Natural killer cell (primary cell): Measurements from ENCODE around the gene KLHL13. TPM values are rescaled to one million over a fixed set of nuclear protein-coding genes. Genes with fewer than 3 reads are reported as not detected.

ENCODE experiments used
- ATAC-seq, 3 donors: fragments of 150-1000 bp in 2 of 3; fragments of 200-7000 bp in 1 of 3; cut with Tn5 transposase; 1 replicate in 1 of 3; 2 replicates in 2 of 3; pipeline ENCODE4 v1.10.0; 2021; ENCODE audit warnings: mild to moderate bottlenecking in 2 of 3, moderate library complexity in 2 of 3
- DNase-seq, 2 donors: peaks; one replicate each; pipeline versions ENCODE4 v3.0.0 to v3.0.0-alpha.2; 2013 to 2021; ENCODE audit warnings: mixed read lengths in 1 of 2
- H3K27ac ChIP-seq: one replicate; pipeline ENCODE4 v1.5.1; 2013; ENCODE audit warnings: mild to moderate bottlenecking, low read length
- H3K27me3 ChIP-seq: one replicate; pipeline ENCODE4 v1.6.1; 2013; ENCODE audit warnings: low read length; ENCODE audit not compliant: control insufficient read depth, insufficient read depth
- H3K36me3 ChIP-seq: one replicate; pipeline ENCODE4 v1.6.1; 2013; ENCODE audit warnings: low read length; ENCODE audit not compliant: control insufficient read depth, insufficient read depth
- H3K4me1 ChIP-seq: one replicate; pipeline ENCODE4 v1.6.1; 2013; ENCODE audit warnings: low read length; ENCODE audit not compliant: control insufficient read depth, insufficient read depth
- H3K4me3 ChIP-seq: one replicate; pipeline ENCODE4 v1.5.1; 2013; ENCODE audit warnings: low read length
- H3K9me3 ChIP-seq: one replicate; pipeline ENCODE4 v1.6.1; 2013; ENCODE audit warnings: low read length; ENCODE audit not compliant: control insufficient read depth, insufficient read depth
- H3K27ac Mint-ChIP-seq, 2 donors: one replicate each; pipeline ENCODE4 v1.8.0; 2022; ENCODE audit warnings: mild to moderate bottlenecking in 2 of 2, mixed read lengths in 2 of 2, moderate library complexity in 1 of 2
- H3K27me3 Mint-ChIP-seq, 2 donors: one replicate each; pipeline ENCODE4 v1.8.0; 2022; ENCODE audit warnings: low read depth in 2 of 2, mixed read lengths in 2 of 2
- H3K36me3 Mint-ChIP-seq: one replicate; pipeline ENCODE4 v1.8.0; 2022; ENCODE audit warnings: mixed read lengths
- H3K4me1 Mint-ChIP-seq, 2 donors: one replicate each; pipeline ENCODE4 v1.8.0; 2022; ENCODE audit warnings: mixed read lengths in 2 of 2
- H3K4me3 Mint-ChIP-seq: one replicate; pipeline ENCODE4 v1.8.0; 2022; ENCODE audit warnings: mild to moderate bottlenecking, moderate library complexity, mixed read lengths
- H3K9me3 Mint-ChIP-seq, 2 donors: one replicate each; pipeline ENCODE4 v1.8.0; 2022; ENCODE audit warnings: mixed read lengths in 2 of 2
- WGBS: methylation state at CpG from one replicate; pipeline ENCODE4 v1.1.7; 2013; ENCODE audit warnings: missing lambda C conversion rate; ENCODE audit not compliant: insufficient coverage; 5-methylcytosine and 5-hydroxymethylcytosine counted together
- intact Hi-C: fragments of 100-400 bp; cut with micrococcal nuclease; formaldehyde crosslinking; loops from one replicate; pipeline ENCODE4 v1.14.2; 2022
- total RNA-seq, 4 donors: library from RNA; stranded (reverse); fragments of 120-200 nt in 1 of 4; gene quantifications; one replicate each; pipeline versions ENCODE4 v1.2.3 to v1.2.4, GENCODE V29; 2013 to 2022
- TF ChIP-seq, protein P1 (sequence below): fragments of 200-600 bp; IDR thresholded peaks from one replicate; pipeline ENCODE4 v1.8.0; 2022; ENCODE audit warnings: antibody characterized with exemption

The KLHL13 gene
- total RNA-seq, 3 donors from 2014 or later (not counting 1 experiment from before 2014, with no cell fraction given): 0.11 to 0.73 (median 0.16) TPM

DNA sequence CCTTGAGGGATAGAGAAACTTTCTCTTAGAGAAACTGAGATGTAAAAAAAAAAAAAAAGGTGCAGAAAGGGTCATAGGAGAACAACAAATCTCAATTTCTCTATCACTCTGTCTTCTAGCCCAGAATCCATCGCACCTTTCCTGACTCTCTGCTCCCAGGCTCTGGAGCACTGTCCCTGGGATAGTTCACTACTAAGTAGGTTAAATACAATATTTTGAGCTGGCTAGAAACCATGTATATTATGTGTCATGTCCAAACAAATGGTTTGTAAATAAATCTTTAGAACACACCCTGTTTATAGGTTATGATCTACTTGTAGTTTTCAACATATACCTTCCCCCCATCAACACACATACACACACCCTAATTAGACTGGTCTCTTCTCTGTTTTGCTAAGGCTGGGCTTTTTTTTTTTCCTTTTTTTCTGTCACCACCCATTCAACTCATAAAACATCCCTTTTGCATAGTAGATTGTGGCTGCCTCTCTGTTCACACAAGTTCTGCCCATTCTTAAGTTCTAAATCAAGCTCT is 124.4 kb downstream of the KLHL13 start:
- H3K9me3 Mint-ChIP-seq: no peaks in the 10 kb centered on the region

DNA sequence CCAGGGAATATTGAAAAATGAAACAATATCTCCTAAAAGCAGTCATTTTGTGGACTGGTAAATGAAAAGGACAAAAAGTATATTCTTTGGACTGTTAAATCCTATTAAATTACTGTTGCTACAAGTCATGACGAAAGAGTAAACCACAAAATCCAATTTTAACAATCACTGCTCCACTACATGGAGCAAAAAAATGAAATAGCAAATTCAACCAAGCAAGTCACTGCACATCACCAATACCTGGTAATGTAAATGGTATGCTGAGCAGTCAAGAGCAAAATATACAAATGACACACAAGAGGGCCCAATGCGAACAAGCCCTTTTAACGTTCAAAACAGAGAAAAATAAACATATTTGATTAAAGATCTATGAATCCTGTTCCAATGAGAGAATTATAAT is 126.2 kb downstream of the KLHL13 start:
- H3K27ac ChIP-seq: no peak overlapping the region
- TF ChIP-seq, protein P1, sequence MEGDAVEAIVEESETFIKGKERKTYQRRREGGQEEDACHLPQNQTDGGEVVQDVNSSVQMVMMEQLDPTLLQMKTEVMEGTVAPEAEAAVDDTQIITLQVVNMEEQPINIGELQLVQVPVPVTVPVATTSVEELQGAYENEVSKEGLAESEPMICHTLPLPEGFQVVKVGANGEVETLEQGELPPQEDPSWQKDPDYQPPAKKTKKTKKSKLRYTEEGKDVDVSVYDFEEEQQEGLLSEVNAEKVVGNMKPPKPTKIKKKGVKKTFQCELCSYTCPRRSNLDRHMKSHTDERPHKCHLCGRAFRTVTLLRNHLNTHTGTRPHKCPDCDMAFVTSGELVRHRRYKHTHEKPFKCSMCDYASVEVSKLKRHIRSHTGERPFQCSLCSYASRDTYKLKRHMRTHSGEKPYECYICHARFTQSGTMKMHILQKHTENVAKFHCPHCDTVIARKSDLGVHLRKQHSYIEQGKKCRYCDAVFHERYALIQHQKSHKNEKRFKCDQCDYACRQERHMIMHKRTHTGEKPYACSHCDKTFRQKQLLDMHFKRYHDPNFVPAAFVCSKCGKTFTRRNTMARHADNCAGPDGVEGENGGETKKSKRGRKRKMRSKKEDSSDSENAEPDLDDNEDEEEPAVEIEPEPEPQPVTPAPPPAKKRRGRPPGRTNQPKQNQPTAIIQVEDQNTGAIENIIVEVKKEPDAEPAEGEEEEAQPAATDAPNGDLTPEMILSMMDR: no peak
- no peaks in the 10 kb centered on the region for H3K36me3 Mint-ChIP-seq
- intact Hi-C loops: no loop called here
- H3K4me3 ChIP-seq: no peak overlapping the region
- H3K9me3 ChIP-seq: no peaks in the 10 kb centered on the region
- H3K27me3 Mint-ChIP-seq: no peaks in the 10 kb centered on the region
- ATAC-seq (no peak), DNase-seq (no peak)
- H3K4me1 Mint-ChIP-seq: no peaks in the 10 kb centered on the region
- H3K27ac Mint-ChIP-seq: no peak overlapping the region
- no peaks in the 10 kb centered on the region for H3K27me3 ChIP-seq
- no peaks in the 10 kb centered on the region for H3K9me3 Mint-ChIP-seq
- H3K36me3 ChIP-seq: no peaks in the 10 kb centered on the region
- no CpG with 5 or more reads among the region's 3 CpGs for WGBS
- H3K4me1 ChIP-seq: no peaks in the 10 kb centered on the region
- H3K4me3 Mint-ChIP-seq: no peak overlapping the region

More for the DNA sequence above, 124.4 kb downstream of the KLHL13 start:
- TF ChIP-seq, protein P1: no peak
- intact Hi-C loops: no loop called here
- H3K27me3 ChIP-seq: no peaks in the 10 kb centered on the region
- no CpG with 5 or more reads among the region's 1 CpG for WGBS
- Mint-ChIP-seq H3K36me3 (no peaks in the 10 kb centered on the region), H3K4me1 (no peaks in the 10 kb centered on the region), H3K27ac (no peak overlapping the region), H3K27me3 (peaks cover 0 to 7% of the 10 kb centered on the region in 2 donors), H3K4me3 (no peak overlapping the region)
- no peak overlapping the region for H3K27ac ChIP-seq
- H3K9me3 ChIP-seq: no peaks in the 10 kb centered on the region
- ATAC-seq (no peak), DNase-seq (no peak)
- H3K4me3 ChIP-seq: no peak overlapping the region
- no peaks in the 10 kb centered on the region for H3K4me1 ChIP-seq
- no peaks in the 10 kb centered on the region for H3K36me3 ChIP-seq

DNA sequence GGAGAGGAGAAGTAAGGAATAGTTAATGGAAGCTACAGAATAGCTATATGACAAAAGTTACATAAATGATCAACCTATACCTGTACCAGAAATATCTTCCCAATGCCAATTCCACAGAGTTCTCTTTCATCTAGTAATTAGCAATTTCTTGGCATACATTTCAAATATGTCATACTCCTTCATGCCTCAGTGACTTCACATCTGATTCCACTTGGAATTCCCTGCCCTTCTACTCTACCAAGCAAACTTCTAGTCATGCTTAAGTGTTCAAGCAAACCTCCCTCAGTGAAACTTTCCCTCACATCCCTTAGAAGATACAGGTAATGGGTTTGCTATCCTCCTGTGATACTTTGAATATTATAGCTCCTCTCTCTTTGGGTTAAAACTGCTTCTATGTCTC is 127.1 kb downstream of the KLHL13 start:
- no peak overlapping the region for H3K27ac Mint-ChIP-seq
- Histone ChIP-seq H3K4me3 (no peak overlapping the region), H3K36me3 (no peaks in the 10 kb centered on the region), H3K9me3 (no peaks in the 10 kb centered on the region), H3K4me1 (no peaks in the 10 kb centered on the region), H3K27ac (no peak overlapping the region), H3K27me3 (no peaks in the 10 kb centered on the region)
- H3K4me3 Mint-ChIP-seq: no peak overlapping the region
- H3K9me3 Mint-ChIP-seq: no peaks in the 10 kb centered on the region
- H3K36me3 Mint-ChIP-seq: no peaks in the 10 kb centered on the region
- TF ChIP-seq, protein P1: no peak
- intact Hi-C loops: no loop called here
- ATAC-seq (no peak), DNase-seq (no peak)
- no peaks in the 10 kb centered on the region for H3K4me1 Mint-ChIP-seq
- H3K27me3 Mint-ChIP-seq: no peaks in the 10 kb centered on the region

DNA sequence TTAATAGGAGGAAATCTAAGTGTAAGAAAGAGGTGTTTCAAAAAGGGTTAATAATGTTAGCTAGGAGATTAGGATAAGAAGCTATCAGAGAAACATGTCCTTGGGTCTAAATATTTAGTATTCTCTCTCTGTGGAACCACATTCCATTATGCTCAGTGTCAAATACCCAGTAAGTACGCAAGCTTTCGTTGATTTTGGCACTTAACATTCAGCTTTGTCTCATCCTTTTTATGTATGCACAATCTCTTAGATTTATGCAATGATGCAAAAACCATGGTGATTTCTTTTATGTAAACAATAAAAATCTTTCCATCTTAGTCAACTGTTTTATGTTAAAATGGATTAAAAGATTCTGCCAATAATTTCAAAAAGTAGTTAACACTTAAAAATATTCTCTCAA is 129.2 kb downstream of the KLHL13 start:
- TF ChIP-seq, protein P1: no peak
- H3K4me3 ChIP-seq: no peak overlapping the region
- H3K27me3 ChIP-seq: no peaks in the 10 kb centered on the region
- no peaks in the 10 kb centered on the region for H3K36me3 ChIP-seq
- ATAC-seq (no peak), DNase-seq (no peak)
- Mint-ChIP-seq H3K27me3 (no peaks in the 10 kb centered on the region), H3K9me3 (no peaks in the 10 kb centered on the region), H3K27ac (no peak overlapping the region), H3K4me3 (no peak overlapping the region), H3K36me3 (no peaks in the 10 kb centered on the region), H3K4me1 (no peaks in the 10 kb centered on the region)
- intact Hi-C loops: no loop called here
- no peaks in the 10 kb centered on the region for H3K4me1 ChIP-seq
- no peak overlapping the region for H3K27ac ChIP-seq
- WGBS: 82% methylated on average over 2 of the region's 2 CpGs
- no peaks in the 10 kb centered on the region for H3K9me3 ChIP-seq
